Measurements from ENCODE around the gene AOX1.
"Not testable (repeated sequence)": the region's sequence is repeated elsewhere in the genome, so short reads cannot be mapped to it uniquely, and the experiment has no call there.

AOX1 gene

DNA sequence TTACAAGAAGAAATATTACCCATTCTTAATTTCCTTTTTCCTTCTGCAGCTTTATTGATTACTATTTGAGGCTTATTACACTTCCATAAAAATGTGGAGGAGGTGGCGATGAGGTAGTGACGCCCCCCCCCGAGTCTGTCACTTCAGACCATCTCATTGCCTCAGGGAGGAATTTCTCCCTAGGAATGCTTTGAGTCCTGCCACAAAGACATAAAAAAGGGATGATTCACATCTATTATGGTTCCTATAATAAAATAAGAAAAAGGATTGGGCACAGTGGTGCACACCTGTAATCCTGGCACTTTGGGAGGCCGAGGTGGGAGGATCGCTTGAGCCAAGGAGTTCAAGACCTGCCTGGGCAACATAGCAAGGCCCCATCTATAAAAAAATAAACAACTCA is 93.7 kb downstream of the AOX1 start:
- Histone ChIP-seq H3K4me3 (ENCODE audit: low read depth, low read length) (no peak overlapping the region), H3K36me3 (replicated peaks) (no peaks in the 10 kb centered on the region), H3K27me3 (replicated peaks) (no peaks in the 10 kb centered on the region), H3K27ac (no peak overlapping the region)
- TF ChIP-seq, protein P1, sequence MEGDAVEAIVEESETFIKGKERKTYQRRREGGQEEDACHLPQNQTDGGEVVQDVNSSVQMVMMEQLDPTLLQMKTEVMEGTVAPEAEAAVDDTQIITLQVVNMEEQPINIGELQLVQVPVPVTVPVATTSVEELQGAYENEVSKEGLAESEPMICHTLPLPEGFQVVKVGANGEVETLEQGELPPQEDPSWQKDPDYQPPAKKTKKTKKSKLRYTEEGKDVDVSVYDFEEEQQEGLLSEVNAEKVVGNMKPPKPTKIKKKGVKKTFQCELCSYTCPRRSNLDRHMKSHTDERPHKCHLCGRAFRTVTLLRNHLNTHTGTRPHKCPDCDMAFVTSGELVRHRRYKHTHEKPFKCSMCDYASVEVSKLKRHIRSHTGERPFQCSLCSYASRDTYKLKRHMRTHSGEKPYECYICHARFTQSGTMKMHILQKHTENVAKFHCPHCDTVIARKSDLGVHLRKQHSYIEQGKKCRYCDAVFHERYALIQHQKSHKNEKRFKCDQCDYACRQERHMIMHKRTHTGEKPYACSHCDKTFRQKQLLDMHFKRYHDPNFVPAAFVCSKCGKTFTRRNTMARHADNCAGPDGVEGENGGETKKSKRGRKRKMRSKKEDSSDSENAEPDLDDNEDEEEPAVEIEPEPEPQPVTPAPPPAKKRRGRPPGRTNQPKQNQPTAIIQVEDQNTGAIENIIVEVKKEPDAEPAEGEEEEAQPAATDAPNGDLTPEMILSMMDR (IDR thresholded peaks at IDR 0.05; ENCODE audit: low read depth, low read length, missing control alignments), result no peak
- DNase-seq, result no peak
- in situ Hi-C loops (cut with HindIII; ENCODE audit: low pct_ligation_motif_present, low sequenced_read_pairs), result no loop called here

DNA sequence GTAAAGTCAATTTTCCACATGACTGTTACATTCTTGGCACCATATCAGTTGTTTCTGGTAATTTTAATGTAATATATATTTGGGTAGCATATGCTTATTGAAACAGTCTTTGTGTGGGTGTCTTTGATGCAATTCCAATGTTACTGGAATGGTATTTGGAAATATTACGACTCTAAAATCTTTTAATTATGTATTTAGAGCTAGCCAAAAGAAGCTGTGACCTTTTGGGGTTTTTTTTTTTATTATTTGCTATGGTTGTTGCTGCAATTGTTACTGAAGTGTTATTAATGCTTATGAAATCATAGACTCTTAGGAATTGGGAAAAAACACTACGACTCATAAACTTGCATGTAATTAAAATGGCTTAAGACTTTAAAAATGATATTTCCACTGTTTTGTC is 95.9 kb downstream of the AOX1 start:
- in situ Hi-C loops (cut with HindIII; ENCODE audit: low pct_ligation_motif_present, low sequenced_read_pairs), result no loop called here

DNA sequence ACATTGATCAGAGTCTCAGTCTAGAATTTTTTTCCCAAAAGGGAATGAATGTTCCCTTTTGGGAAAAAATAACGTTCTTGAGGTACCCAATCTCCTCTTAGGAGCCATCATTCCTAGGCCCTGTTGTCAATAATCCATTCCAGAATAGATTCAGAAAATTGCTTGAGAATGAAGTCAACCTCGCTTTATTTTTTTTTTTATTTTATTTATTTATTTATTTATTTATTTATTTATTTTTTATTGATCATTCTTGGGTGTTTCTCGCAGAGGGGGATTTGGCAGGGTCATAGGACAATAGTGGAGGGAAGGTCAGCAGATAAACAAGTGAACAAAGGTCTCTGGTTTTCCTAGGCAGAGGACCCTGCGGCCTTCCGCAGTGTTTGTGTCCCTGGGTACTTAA is 96.6 kb downstream of the AOX1 start:
- in situ Hi-C loops (cut with HindIII; ENCODE audit: low pct_ligation_motif_present, low sequenced_read_pairs), result not testable (repeated sequence)

More for the DNA sequence above, 95.9 kb downstream of the AOX1 start:
- TF ChIP-seq, protein P1 (IDR thresholded peaks at IDR 0.05; ENCODE audit: low read depth, low read length, missing control alignments), result no peak
- DNase-seq, result no peak
- no peak overlapping the region for H3K27ac ChIP-seq
- no peaks in the 10 kb centered on the region for H3K36me3 ChIP-seq (replicated peaks)
- H3K4me3 ChIP-seq (ENCODE audit: low read depth, low read length), result no peak overlapping the region
- H3K27me3 ChIP-seq (replicated peaks), result no peaks in the 10 kb centered on the region

DNA sequence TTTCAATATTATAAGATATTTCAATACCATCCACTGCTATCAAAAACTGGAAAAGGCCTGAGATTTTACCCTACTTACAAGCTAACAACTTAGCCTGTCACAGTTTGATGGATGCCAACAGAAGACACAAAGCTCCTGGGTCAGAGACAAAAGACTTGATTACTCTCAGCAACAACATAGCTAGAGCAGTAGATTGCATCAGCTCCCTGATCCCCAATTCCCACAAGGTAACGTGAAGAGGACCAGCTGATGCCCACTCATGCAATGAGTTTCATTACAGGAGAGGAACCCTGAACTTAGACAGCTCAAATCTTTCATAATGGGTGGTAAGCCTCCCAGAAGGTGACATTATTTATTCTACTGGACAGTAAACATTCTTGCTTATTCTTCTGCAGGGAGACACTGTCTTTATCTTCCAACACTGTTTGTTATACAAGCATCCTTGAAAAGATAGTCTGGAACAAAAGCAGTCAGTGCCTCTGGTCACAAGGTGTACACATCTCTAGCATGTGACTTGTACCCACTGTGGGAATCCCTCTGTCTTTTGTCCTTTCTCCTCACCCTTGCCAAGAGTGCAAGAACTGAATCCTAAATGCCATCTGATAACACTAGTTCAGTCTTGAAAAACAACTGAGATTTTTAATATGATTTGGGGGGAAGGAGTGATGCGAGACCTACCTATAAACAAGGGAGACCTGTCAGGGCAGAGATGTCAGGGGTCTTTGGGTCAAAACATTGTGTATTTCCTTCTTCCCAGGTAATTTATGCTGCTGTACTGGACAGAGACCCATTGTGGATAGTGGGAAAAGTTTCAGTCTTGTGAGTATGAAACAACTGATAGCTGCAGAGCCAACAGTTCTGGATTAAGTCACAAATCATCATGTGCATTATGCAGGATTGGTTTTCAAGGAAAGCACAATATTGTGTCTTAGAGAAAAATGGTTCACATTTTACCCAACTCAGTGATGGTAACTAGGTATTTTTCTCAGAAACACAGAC is 102.4 kb downstream of the AOX1 start:
- no peak overlapping the region for H3K27ac ChIP-seq
- TF ChIP-seq, protein P1 (IDR thresholded peaks at IDR 0.05; ENCODE audit: low read depth, low read length, missing control alignments), result no peak
- no peaks in the 10 kb centered on the region for H3K27me3 ChIP-seq (replicated peaks)
- DNase-seq, result no peak
- no peak overlapping the region for H3K4me3 ChIP-seq (ENCODE audit: low read depth, low read length)
- in situ Hi-C loops (cut with HindIII; ENCODE audit: low pct_ligation_motif_present, low sequenced_read_pairs), result no loop called here
- no peaks in the 10 kb centered on the region for H3K36me3 ChIP-seq (replicated peaks)

More for the DNA sequence above, 96.6 kb downstream of the AOX1 start:
- not testable (repeated sequence) for DNase-seq; H3K4me3 ChIP-seq (ENCODE audit: low read depth, low read length); H3K36me3 ChIP-seq (replicated peaks); H3K27me3 ChIP-seq (replicated peaks); H3K27ac ChIP-seq

DNA sequence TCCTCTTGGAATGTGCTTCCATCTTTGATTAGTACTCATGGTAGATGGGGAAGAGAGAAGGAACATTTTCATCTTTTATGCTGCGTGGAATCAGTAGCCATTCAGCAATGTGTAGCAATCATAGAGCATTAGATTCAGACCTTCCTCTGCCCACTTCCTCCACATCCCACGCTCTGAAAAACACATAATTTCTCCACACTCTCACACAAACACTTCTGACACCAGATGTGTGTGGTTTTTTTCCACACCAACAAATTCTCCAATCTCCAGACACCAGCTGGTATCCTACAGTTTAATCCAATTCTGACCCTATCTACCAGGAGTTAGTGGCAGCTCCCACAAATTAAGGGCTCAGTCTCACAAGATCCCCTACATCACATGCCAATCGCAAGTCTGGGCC is 103.3 kb downstream of the AOX1 start:
- H3K27me3 ChIP-seq (replicated peaks), result no peaks in the 10 kb centered on the region
- no peaks in the 10 kb centered on the region for H3K36me3 ChIP-seq (replicated peaks)
- no peak for DNase-seq
- H3K4me3 ChIP-seq (ENCODE audit: low read depth, low read length), result no peak overlapping the region
- H3K27ac ChIP-seq, result no peak overlapping the region
- in situ Hi-C loops (cut with HindIII; ENCODE audit: low pct_ligation_motif_present, low sequenced_read_pairs), result no loop called here
- TF ChIP-seq, protein P1 (IDR thresholded peaks at IDR 0.05; ENCODE audit: low read depth, low read length, missing control alignments), result no peak

DNA sequence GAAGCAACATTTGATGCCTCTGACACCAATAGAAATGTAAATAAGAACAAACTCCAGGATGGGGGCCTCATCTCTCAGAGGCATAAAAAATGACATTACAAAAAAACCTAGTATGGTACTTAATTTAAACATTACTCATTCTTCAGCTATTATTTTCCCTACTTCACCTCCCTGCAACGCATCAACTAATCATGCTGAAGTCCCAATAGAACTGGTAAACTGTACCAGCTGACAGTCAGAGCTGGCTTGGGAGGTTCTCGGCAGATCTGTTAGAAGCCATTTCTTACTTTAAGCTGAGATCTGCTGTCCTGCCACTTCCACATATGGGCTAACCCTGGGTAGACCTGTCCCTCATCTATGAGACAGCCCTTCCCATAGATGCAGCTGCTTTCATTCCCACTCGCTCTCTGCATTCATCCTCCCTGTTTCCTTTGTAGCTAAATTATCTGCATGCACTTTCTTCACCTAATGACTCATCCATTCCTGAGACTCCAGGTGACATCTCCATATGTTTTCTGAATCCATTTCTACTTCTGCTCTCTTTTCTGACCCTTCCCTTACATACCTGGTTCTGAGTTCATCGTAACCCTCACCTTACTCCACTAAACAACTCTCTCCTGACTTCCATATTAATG is 108.1 kb downstream of the AOX1 start:
- TF ChIP-seq, protein P1 (IDR thresholded peaks at IDR 0.05; ENCODE audit: low read depth, low read length, missing control alignments), result no peak
- in situ Hi-C loops (cut with HindIII; ENCODE audit: low pct_ligation_motif_present, low sequenced_read_pairs), result no loop called here
- Histone ChIP-seq H3K4me3 (ENCODE audit: low read depth, low read length) (no peak overlapping the region), H3K36me3 (replicated peaks) (no peaks in the 10 kb centered on the region), H3K27me3 (replicated peaks) (no peaks in the 10 kb centered on the region), H3K27ac (no peak overlapping the region)
- DNase-seq, result no peak
